GM18858 (cell line): ENCODE results near the gene LGSN.
A peak's percentile ranks its signal among the peaks of the same experiment; 100 is the strongest.
"Not testable (repeated sequence)": the region's sequence is repeated elsewhere in the genome, so short reads cannot be mapped to it uniquely, and the experiment has no call there.

Experiments used
- ATAC-seq: cut with Tn5 transposase; IDR thresholded peaks from one replicate; pipeline ENCODE4 v1.9.1; 2021; ENCODE audit not compliant: unreplicated experiment

The LGSN gene

GRCh38 chr6:63319939-63320338 lies at the start of gene LGSN:
Gene LGSN, minus strand, starts transcription at chr6:63319983. Its CDS starts 40 bp downstream, at chr6:63319943.
- ATAC-seq: no peak

- no peak for ATAC-seq
Observed at GRCh38 chr6:63368347-63368746, 48.6 kb upstream of the LGSN start.

GRCh38 chr6:63362500-63363120 lies 42.8 kb upstream of the LGSN start:
- ATAC-seq: not testable (repeated sequence)

- ATAC-seq: not testable (repeated sequence)
Observed at GRCh38 chr6:63357384-63357783, 37.6 kb upstream of the LGSN start.

- no peak for ATAC-seq
Observed at GRCh38 chr6:63355632-63356031, 35.8 kb upstream of the LGSN start.

GRCh38 chr6:63353286-63353630 lies 33.5 kb upstream of the LGSN start:
- ATAC-seq: peak; percentile 3

- ATAC-seq: peak; percentile 89
Observed at GRCh38 chr6:63352544-63353285, 32.9 kb upstream of the LGSN start.

- peak; percentile 27 for ATAC-seq
Observed at GRCh38 chr6:63352069-63352543, 32.3 kb upstream of the LGSN start.

- ATAC-seq: no peak
Observed at GRCh38 chr6:63349401-63349800, 29.6 kb upstream of the LGSN start.

- no peak for ATAC-seq
Observed at GRCh38 chr6:63348836-63349235, 29.1 kb upstream of the LGSN start.

- peak; percentile 43 for ATAC-seq
Observed at GRCh38 chr6:63347599-63347998, 27.8 kb upstream of the LGSN start.

GRCh38 chr6:63346217-63346835 lies 26.5 kb upstream of the LGSN start:
- no peak for ATAC-seq

- no peak for ATAC-seq
Observed at GRCh38 chr6:63340351-63340750, 20.6 kb upstream of the LGSN start.

- ATAC-seq: not testable (repeated sequence)
Observed at GRCh38 chr6:63334652-63335051, 14.9 kb upstream of the LGSN start.

GRCh38 chr6:63333440-63333839 lies 13.7 kb upstream of the LGSN start:
- ATAC-seq: no peak

GRCh38 chr6:63326630-63327029 lies 6.8 kb upstream of the LGSN start:
- ATAC-seq: not testable (repeated sequence)

- ATAC-seq: no peak
Observed at GRCh38 chr6:63322981-63323380, 3.2 kb upstream of the LGSN start.

GRCh38 chr6:63321821-63322220 lies 2.0 kb upstream of the LGSN start:
- no peak for ATAC-seq

- no peak for ATAC-seq
Observed at GRCh38 chr6:63317641-63318040, 2.1 kb downstream of the LGSN start.

- no peak for ATAC-seq
Observed at GRCh38 chr6:63316113-63316512, 3.7 kb downstream of the LGSN start.

GRCh38 chr6:63313111-63313510 lies 6.7 kb downstream of the LGSN start:
- no peak for ATAC-seq

GRCh38 chr6:63307581-63308246 lies 12.1 kb downstream of the LGSN start:
- peak; percentile 93 for ATAC-seq
